HFF-Myc (cell line): ENCODE data around the gene KRTAP8-1.

Source experiments
- DNase-seq: peaks from one replicate; pipeline ENCODE4 v3.0.0-alpha.2; 2011; ENCODE audit warnings: low read depth; ENCODE audit errors: extremely low read depth
- H3K4me3 ChIP-seq: replicated peaks from 2 replicates; pipeline ENCODE4 v1.5.1; 2011; ENCODE audit warnings: low read depth, mild to moderate bottlenecking, control low read depth, low read length
- CTCF ChIP-seq: IDR thresholded peaks from 2 replicates; pipeline ENCODE4 v1.5.1; 2012; ENCODE audit warnings: mild to moderate bottlenecking, low read depth, low read length, control low read depth; ENCODE audit errors: missing control alignments

The KRTAP8-1 gene

DNA sequence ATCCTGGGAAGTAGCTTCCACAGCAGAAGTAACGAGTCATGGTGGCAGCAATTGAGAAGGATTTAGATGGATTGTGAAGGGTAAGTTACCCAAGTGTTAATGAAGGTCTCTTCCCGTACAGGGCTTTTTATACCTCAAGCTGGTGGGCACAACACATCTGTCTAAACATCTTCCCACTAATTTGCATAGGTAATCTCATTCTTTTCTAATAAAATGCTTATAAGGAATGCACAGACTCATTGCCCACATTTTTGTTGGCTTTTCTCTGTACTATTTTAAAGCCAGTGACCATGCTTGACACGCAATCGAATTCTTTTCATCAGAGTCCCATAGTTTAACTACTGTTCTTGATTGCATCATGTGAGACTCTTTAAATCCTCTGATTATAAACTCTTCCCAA is 16.6 kb upstream of the KRTAP8-1 start, which contains the start of gene KRTAP7-1:
TSS of gene KRTAP7-1 (minus strand) at position 101 of the 400 bp plus-strand sequence. CDS start at position 40, 61 bp downstream.
- DNase-seq: no peak
- no peak for TF ChIP-seq CTCF
- H3K4me3 ChIP-seq: no peak within 1 kb of the TSS

DNA sequence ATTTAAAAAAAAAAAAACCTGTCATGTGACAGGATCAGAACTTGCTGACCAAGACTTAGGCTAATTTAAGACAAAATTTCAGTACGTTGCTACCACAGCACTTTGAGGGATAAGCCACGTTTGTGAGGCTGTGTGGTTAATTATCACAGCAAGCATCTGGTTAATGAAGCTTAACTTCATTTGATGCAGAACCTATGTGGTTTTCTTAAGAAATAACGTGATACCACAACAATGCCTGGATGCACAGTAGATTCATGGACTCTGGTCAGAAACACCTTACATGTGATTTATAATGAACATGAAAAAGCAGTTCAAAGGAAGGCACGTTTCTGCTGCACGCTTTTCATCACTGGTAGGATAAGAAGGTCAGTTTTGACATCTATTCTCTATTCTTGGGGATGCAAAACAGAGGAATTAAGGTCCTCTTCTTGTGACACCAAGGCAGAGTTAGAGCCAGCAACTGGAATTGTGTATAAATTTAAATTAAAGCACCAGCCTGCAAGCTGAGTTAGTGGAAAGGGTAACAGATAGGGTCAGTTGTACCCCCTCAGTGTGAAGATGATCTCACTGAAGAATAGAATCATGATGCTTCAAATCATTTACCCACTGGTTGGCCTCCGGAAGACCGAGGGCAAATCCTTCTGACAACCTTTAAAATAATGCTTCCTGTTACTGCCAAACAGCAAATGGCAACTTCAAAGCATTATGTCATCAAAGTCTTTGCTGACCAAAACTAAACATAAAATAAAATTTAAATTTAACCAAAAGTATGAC is 6.0 kb upstream of the KRTAP8-1 start:
- no peak for TF ChIP-seq CTCF
- no peak for DNase-seq
- no peak overlapping the region for H3K4me3 ChIP-seq

GRCh38 chr21:30800605-30801004 is 12.5 kb downstream of the KRTAP8-1 start:
- no peak for DNase-seq
- TF ChIP-seq CTCF: no peak
- H3K4me3 ChIP-seq: no peak overlapping the region

- DNase-seq: no peak
Observed at GRCh38 chr21:30793581-30794314, 19.3 kb downstream of the KRTAP8-1 start.

GRCh38 chr21:30779249-30779648 is 33.8 kb downstream of the KRTAP8-1 start:
- no peak for TF ChIP-seq CTCF
- H3K4me3 ChIP-seq: no peak overlapping the region
- DNase-seq: no peak

More at GRCh38 chr21:30793581-30794314, 19.3 kb downstream of the KRTAP8-1 start:
- no peak for TF ChIP-seq CTCF
- H3K4me3 ChIP-seq: no peak overlapping the region

DNA sequence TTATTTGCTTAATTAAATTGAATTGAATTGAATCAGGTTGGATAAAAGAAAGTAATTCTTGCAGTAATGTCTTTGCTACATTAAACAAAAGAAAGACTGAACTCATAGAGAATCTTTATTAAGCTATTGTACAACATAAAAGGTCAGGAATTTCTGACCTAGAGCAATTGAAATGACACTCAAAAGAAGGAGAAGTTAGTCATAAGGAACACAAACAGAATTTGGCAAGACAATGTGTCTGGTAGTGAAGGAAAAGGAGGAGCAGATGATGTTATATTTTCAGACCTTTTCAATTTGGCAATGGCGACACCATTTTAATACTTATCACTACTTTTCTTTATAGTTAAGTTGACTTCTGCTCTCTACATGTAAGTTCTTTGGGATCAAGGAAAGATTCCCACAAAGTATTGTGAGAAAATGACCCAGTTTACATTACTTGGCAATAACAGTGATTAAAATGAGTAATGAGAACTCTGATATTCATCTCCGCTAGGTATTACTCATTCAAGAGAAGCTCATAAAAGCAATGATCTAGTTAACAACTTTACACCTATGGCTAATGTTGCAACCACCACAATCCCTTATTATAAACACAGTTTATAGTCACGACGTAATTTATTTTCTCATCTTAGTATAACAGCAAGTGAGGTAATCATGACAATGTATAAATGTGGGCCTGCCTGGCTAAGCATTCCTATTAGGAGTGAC is 43.2 kb downstream of the KRTAP8-1 start:
- no peak for TF ChIP-seq CTCF
- H3K4me3 ChIP-seq: no peak overlapping the region
- no peak for DNase-seq
